Testis (tissue), 3 donors: ENCODE results near the gene RPL18. TPM values are rescaled to one million over a fixed set of nuclear protein-coding genes. Genes with fewer than 3 reads are reported as not detected.

Experiments
- DNase-seq: peaks from one replicate; pipeline ENCODE4 v3.0.0-alpha.2; 2019
- H3K27ac ChIP-seq, 2 donors: fragments of 200-600 bp; sonication (generic); one replicate each; pipeline ENCODE4 v1.5.1; 2019
- H3K27me3 ChIP-seq: fragments of 200-600 bp; sonication (generic); one replicate; pipeline ENCODE4 v1.5.1; 2019
- H3K36me3 ChIP-seq: fragments of 200-600 bp; sonication (generic); one replicate; pipeline ENCODE4 v1.5.1; 2017; ENCODE audit warnings: low read depth; ENCODE audit errors: missing control alignments
- H3K4me1 ChIP-seq: fragments of 200-600 bp; sonication (generic); one replicate; pipeline ENCODE4 v1.5.1; 2019
- H3K4me3 ChIP-seq, 2 donors: fragments of 200-600 bp; sonication (generic); one replicate each; pipeline ENCODE4 v1.5.1; 2017 to 2019
- H3K9me3 ChIP-seq: fragments of 200-600 bp; sonication (generic); one replicate; pipeline ENCODE4 v1.5.1; 2017
- CTCF ChIP-seq, 3 experiments: fragments of 450-650 bp in 2 of 3; fragments of 200-600 bp in 1 of 3; sonication (generic) in 1 of 3; IDR thresholded peaks; one replicate each; pipeline ENCODE4 v1.5.1; 2016 to 2019; ENCODE audit warnings: antibody characterized with exemption in 3 of 3, mild to moderate bottlenecking in 2 of 3, moderate library complexity in 1 of 3
- POLR2A ChIP-seq: fragments of 450-650 bp; IDR thresholded peaks from one replicate; pipeline ENCODE4 v1.6.1; 2017; ENCODE audit warnings: antibody characterized with exemption, mild to moderate bottlenecking, moderate library complexity
- WGBS, 2 donors: methylation state at CpG; one replicate each; pipeline ENCODE4 v1.1.5; 2018; 5-methylcytosine and 5-hydroxymethylcytosine counted together
- intact Hi-C: fragments of 100-400 bp; cut with DNase I; formaldehyde crosslinking; loops from one replicate; pipeline ENCODE4 v1.15.1; 2023; ENCODE audit warnings: low total_unique reads
- polyA plus RNA-seq: library from polyadenylated mRNA; stranded (reverse); fragments of 350-450 nt; fragmentation: Illumina TruSeq; extraction: RNeasy Lipid Tissue Mini Kit (QIAGEN cat#74804); gene quantifications from one replicate; pipeline ENCODE4 v1.2.3, GENCODE V29; 2014; ENCODE audit warnings: low read depth, low replicate concordance; ENCODE audit not compliant: insufficient read depth
- total RNA-seq, 2 donors: library from RNA; depleted of rRNA; stranded (reverse); fragments of >200 nt; gene quantifications; one replicate each; pipeline ENCODE4 v1.2.3, GENCODE V29; 2016

The RPL18 gene
- total and polyA plus RNA-seq, 3 donors from 2014 or later, result 1,047 to 1,537 (median 1,050) TPM

- no peaks in the 10 kb centered on the region for H3K36me3 ChIP-seq
- H3K27me3 ChIP-seq, result no peaks in the 10 kb centered on the region
- 85 to 89% methylated on average over 12 to 13 of the region's 14 CpGs for WGBS, 2 donors
- H3K4me1 ChIP-seq, result peaks cover 4% of the 10 kb centered on the region
- H3K27ac ChIP-seq, result no peak overlapping the region
- no peak overlapping the region for H3K4me3 ChIP-seq
- DNase-seq, result no peak
- no peaks in the 10 kb centered on the region for H3K9me3 ChIP-seq
- intact Hi-C loops, result no loop called here
- no peak for TF ChIP-seq CTCF (IDR thresholded peaks at IDR 0.05)
- no peak for TF ChIP-seq POLR2A
Measured at GRCh38 chr19:48664476-48664875, 45.5 kb upstream of the RPL18 start.

- Histone ChIP-seq H3K36me3 (no peaks in the 10 kb centered on the region), H3K4me1 (peaks cover 4% of the 10 kb centered on the region), H3K9me3 (no peaks in the 10 kb centered on the region), H3K27ac (no peak overlapping the region), H3K4me3 (no peak overlapping the region), H3K27me3 (no peaks in the 10 kb centered on the region)
- 92 to 99% methylated on average over 4 of the region's 4 CpGs for WGBS, 2 donors
- TF ChIP-seq POLR2A, result no peak
- TF ChIP-seq CTCF (IDR thresholded peaks at IDR 0.05), result no peak
- intact Hi-C loops, result no loop called here
- DNase-seq, result no peak
Measured at GRCh38 chr19:48663667-48664066, 44.7 kb upstream of the RPL18 start.

GRCh38 chr19:48661711-48662090 lies 42.7 kb upstream of the RPL18 start:
- TF ChIP-seq CTCF (IDR thresholded peaks at IDR 0.05), result no peak
- TF ChIP-seq POLR2A, result no peak
- intact Hi-C loops, result no loop called here
- WGBS, 2 donors, result 20 to 77% methylated on average over 1 to 50 of the region's 50 CpGs
- Histone ChIP-seq H3K27ac (peak overlapping the region; percentile 39 to 60), H3K4me1 (peaks cover 4% of the 10 kb centered on the region), H3K27me3 (no peaks in the 10 kb centered on the region), H3K9me3 (no peaks in the 10 kb centered on the region), H3K36me3 (no peaks in the 10 kb centered on the region), H3K4me3 (peak overlapping the region; percentile 49 to 53)
- no peak for DNase-seq

- WGBS, 2 donors, result 43 to 56% methylated on average over 28 to 35 of the region's 35 CpGs
- H3K27me3 ChIP-seq, result no peaks in the 10 kb centered on the region
- TF ChIP-seq POLR2A (no peak), CTCF (IDR thresholded peaks at IDR 0.05) (no peak)
- H3K9me3 ChIP-seq, result no peaks in the 10 kb centered on the region
- DNase-seq, result peak; percentile 92
- no peaks in the 10 kb centered on the region for H3K36me3 ChIP-seq
- H3K4me1 ChIP-seq, result peaks cover 4% of the 10 kb centered on the region
- H3K4me3 ChIP-seq, result peak overlapping the region; percentile 49 to 53
- intact Hi-C loops, result no loop called here
- peak overlapping the region; percentile 39 to 60 for H3K27ac ChIP-seq
Measured at GRCh38 chr19:48660852-48661710, 42.1 kb upstream of the RPL18 start.

GRCh38 chr19:48659768-48660167 lies 40.8 kb upstream of the RPL18 start:
- no peaks in the 10 kb centered on the region for H3K27me3 ChIP-seq
- H3K36me3 ChIP-seq, result no peaks in the 10 kb centered on the region
- intact Hi-C loops, result no loop called here
- no peak overlapping the region for H3K4me3 ChIP-seq
- DNase-seq, result no peak
- no peak overlapping the region for H3K27ac ChIP-seq
- H3K4me1 ChIP-seq, result peaks cover 4% of the 10 kb centered on the region
- no peaks in the 10 kb centered on the region for H3K9me3 ChIP-seq
- no peak for TF ChIP-seq POLR2A
- no peak for TF ChIP-seq CTCF (IDR thresholded peaks at IDR 0.05)
- 55 to 77% methylated on average over 2 to 5 of the region's 5 CpGs for WGBS, 2 donors
